Activated naive CD8-positive, alpha-beta T cell treated with anti-CD3 and anti-CD28 coated beads, Interleukin-2, amount 50 U/mL, for 24 hours (primary cell): ENCODE data around the gene HJV.
"Not testable (repeated sequence)": the region's sequence is repeated elsewhere in the genome, so short reads cannot be mapped to it uniquely, and the experiment has no call there.

Source experiments
- ATAC-seq: fragments of 150-1000 bp; cut with Tn5 transposase; one replicate; pipeline ENCODE4 v1.10.0; 2021
- DNase-seq: peaks from one replicate; pipeline ENCODE4 v3.0.0; 2021
- H3K27ac Mint-ChIP-seq: one replicate; pipeline ENCODE4 v1.8.0; 2021; ENCODE audit warnings: mild to moderate bottlenecking, mixed read lengths
- H3K27me3 Mint-ChIP-seq: one replicate; pipeline ENCODE4 v1.8.0; 2021; ENCODE audit warnings: mixed read lengths
- H3K36me3 Mint-ChIP-seq: one replicate; pipeline ENCODE4 v1.8.0; 2021; ENCODE audit warnings: low read depth, mixed read lengths
- H3K4me1 Mint-ChIP-seq: one replicate; pipeline ENCODE4 v1.8.0; 2021; ENCODE audit warnings: mixed read lengths
- H3K4me3 Mint-ChIP-seq: one replicate; pipeline ENCODE4 v1.8.0; 2021; ENCODE audit warnings: mild to moderate bottlenecking, moderate library complexity, mixed read lengths
- H3K9me3 Mint-ChIP-seq: one replicate; pipeline ENCODE4 v1.8.0; 2021; ENCODE audit warnings: mixed read lengths

Gene HJV

DNA sequence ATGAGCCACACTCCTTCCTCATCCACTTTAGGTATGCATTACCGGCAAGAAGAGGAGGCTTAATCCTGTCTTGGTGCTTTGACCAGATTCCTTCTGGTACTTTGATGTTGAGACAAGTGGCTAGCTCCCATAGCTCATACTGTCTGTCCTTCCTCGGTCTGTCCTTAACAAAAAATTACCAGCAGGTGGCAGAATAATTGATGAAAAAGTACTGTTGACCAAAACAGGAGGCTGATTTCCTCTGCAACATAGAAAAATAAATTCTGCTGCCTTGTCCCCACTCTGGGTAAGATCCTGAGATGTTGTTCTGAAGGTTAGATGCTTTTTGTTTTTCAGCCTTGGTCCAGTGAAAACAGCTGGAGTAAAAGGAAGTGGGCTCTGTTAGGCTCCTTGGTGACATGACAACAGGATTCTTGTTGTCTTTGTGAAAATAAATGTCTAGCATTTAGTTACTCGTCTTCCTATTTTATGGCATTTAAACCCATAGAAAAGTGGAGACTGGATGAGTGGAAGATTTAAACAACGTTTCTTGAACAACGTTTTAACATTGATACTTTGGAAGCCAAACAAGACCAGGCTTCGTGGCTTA is 11.2 kb upstream of the HJV start:
- Mint-ChIP-seq H3K4me1 (peaks cover 33% of the 10 kb centered on the region), H3K4me3 (no peak overlapping the region), H3K27ac (no peak overlapping the region), H3K36me3 (peaks cover 5% of the 10 kb centered on the region), H3K27me3 (peaks cover 16% of the 10 kb centered on the region), H3K9me3 (no peaks in the 10 kb centered on the region)
- no peak for DNase-seq
- no peak for ATAC-seq

- H3K36me3 Mint-ChIP-seq: peaks cover 2% of the 10 kb centered on the region
- ATAC-seq: no peak
- H3K9me3 Mint-ChIP-seq: no peaks in the 10 kb centered on the region
- H3K27me3 Mint-ChIP-seq: peaks cover 13% of the 10 kb centered on the region
- no peak overlapping the region for H3K4me3 Mint-ChIP-seq
- no peak overlapping the region for H3K27ac Mint-ChIP-seq
- DNase-seq: no peak
- peaks cover 21% of the 10 kb centered on the region for H3K4me1 Mint-ChIP-seq
Measured at GRCh38 chr1:146031476-146031875, 9.9 kb upstream of the HJV start.

DNA sequence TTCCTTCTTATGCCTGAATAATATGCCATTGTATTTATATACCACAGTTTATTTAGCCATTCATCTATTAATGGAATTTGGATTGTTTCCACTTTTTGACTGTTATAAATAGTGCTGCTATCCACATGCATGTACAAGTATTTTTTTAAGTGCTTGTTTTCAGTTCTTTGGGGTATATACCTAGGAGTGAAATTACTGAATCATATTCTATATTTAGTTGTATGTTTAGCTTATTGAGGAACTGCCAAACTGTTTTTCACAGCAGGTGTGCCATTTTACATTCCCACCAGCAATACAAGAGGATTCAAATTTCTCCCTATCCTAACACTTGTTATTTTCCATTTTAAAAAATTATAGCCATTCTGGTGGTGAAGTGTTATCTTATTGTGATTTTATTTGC is 7.6 kb upstream of the HJV start:
- no peaks in the 10 kb centered on the region for H3K36me3 Mint-ChIP-seq
- peaks cover 4% of the 10 kb centered on the region for H3K4me1 Mint-ChIP-seq
- no peak overlapping the region for H3K27ac Mint-ChIP-seq
- peaks cover 19% of the 10 kb centered on the region for H3K27me3 Mint-ChIP-seq
- ATAC-seq (no peak), DNase-seq (no peak)
- no peaks in the 10 kb centered on the region for H3K9me3 Mint-ChIP-seq
- H3K4me3 Mint-ChIP-seq: no peak overlapping the region

GRCh38 chr1:146026650-146027049 is 5.1 kb upstream of the HJV start:
- not testable (repeated sequence) for H3K27ac Mint-ChIP-seq, H3K36me3 Mint-ChIP-seq, H3K4me1 Mint-ChIP-seq, ATAC-seq, DNase-seq, H3K9me3 Mint-ChIP-seq, H3K4me3 Mint-ChIP-seq
- H3K27me3 Mint-ChIP-seq: peaks cover 24% of the 10 kb centered on the region

GRCh38 chr1:146025787-146026495 is 4.4 kb upstream of the HJV start:
- peaks cover 30% of the 10 kb centered on the region for H3K27me3 Mint-ChIP-seq
- ATAC-seq, H3K9me3 Mint-ChIP-seq: not testable (repeated sequence)

GRCh38 chr1:146022403-146023127 is 1.0 kb upstream of the HJV start:
- H3K4me1 Mint-ChIP-seq: peaks cover 3% of the 10 kb centered on the region
- peaks cover 53% of the 10 kb centered on the region for H3K27me3 Mint-ChIP-seq
- ATAC-seq: no peak
- H3K36me3 Mint-ChIP-seq: no peaks in the 10 kb centered on the region
- no peak overlapping the region for H3K27ac Mint-ChIP-seq
- no peak for DNase-seq
- H3K9me3 Mint-ChIP-seq: no peaks in the 10 kb centered on the region
- no peak overlapping the region for H3K4me3 Mint-ChIP-seq

More at GRCh38 chr1:146025787-146026495, 4.4 kb upstream of the HJV start:
- H3K36me3 Mint-ChIP-seq, DNase-seq, H3K4me1 Mint-ChIP-seq, H3K4me3 Mint-ChIP-seq, H3K27ac Mint-ChIP-seq: not testable (repeated sequence)

DNA sequence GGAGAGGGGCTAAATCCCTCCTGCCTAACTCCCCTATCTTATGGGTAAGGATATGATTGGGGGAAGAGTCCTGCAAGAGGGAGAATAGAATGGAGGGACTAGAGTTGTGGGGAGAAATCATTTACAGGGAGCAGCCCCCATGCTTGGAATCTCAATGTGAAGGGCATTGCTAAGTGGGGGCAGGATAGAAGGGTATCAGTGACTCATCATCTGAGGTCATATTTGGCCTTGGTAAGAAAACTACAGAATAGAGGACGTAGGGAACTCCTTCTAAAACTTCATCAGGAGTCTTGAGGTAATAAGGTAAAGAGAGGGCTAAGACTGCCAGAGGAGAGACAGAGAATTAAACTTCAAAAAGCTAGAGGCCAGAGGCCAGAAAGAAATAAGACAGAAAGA is 487 bp downstream of the HJV start:
- Mint-ChIP-seq H3K27ac (no peak overlapping the region), H3K4me1 (peaks cover 3% of the 10 kb centered on the region), H3K36me3 (no peaks in the 10 kb centered on the region), H3K9me3 (no peaks in the 10 kb centered on the region), H3K4me3 (no peak overlapping the region), H3K27me3 (peaks cover 53% of the 10 kb centered on the region)
- DNase-seq: no peak
- ATAC-seq: no peak

DNA sequence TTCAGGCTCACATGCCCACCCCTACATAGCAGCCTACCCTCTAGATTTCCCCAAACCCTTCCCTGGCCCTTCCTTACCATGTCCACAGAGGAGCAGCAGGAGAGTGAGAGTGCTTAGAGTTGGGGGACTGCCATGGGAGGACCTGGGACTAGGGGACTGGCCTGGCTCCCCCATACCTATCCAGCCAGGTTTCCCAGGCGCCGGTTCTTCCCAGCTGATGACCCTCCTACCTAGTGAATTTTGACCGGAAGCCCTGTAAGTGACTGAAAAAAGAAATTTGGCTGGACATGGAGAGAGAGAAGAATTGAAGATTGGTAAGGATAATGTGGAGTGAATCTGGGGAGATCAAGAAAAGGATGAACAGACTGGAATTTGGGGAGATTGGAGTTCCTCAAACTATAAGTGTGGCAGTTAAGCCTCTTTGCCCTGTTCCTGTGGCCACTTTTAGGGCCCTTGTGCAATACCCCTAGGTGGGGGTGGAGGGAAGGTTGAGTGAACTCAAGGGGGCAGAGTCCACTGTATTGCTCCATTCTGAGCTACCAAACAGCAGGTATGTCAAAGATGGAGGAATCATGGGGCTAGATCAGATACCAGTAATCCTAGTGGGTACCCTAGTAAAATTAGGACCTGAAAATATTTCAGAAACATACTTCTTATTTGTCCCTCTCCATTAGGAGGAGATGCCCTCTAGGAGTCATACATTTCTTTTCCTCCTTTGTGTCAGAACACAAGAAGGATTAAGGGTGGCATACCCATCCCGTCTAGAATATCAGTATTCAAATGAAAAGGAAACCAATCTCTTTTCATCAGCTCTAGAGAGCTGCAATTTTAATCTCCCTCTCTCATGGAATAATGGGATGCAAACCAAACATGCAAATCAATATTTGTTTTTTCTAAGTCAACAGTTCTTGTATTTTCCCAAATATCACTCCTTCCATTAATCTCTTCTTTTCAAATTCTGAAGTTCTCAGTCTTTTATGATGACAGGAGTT is 1.2 kb downstream of the HJV start:
- Mint-ChIP-seq H3K4me1 (peaks cover 3% of the 10 kb centered on the region), H3K27ac (no peak overlapping the region), H3K36me3 (no peaks in the 10 kb centered on the region), H3K27me3 (peaks cover 57% of the 10 kb centered on the region), H3K9me3 (no peaks in the 10 kb centered on the region), H3K4me3 (no peak overlapping the region)
- DNase-seq (no peak), ATAC-seq (no peak)

GRCh38 chr1:146019231-146020057 is 2.1 kb downstream of the HJV start:
- H3K4me3 Mint-ChIP-seq: peak overlapping the region; percentile 30
- no peak for DNase-seq
- ATAC-seq: no peak
- no peak overlapping the region for H3K27ac Mint-ChIP-seq
- peaks cover 51% of the 10 kb centered on the region for H3K27me3 Mint-ChIP-seq
- H3K4me1 Mint-ChIP-seq: peaks cover 3% of the 10 kb centered on the region
- no peaks in the 10 kb centered on the region for H3K36me3 Mint-ChIP-seq
- no peaks in the 10 kb centered on the region for H3K9me3 Mint-ChIP-seq

GRCh38 chr1:146016891-146017290 is 4.6 kb downstream of the HJV start:
- Mint-ChIP-seq H3K9me3 (no peaks in the 10 kb centered on the region), H3K27ac (no peak overlapping the region), H3K36me3 (no peaks in the 10 kb centered on the region), H3K27me3 (peaks cover 41% of the 10 kb centered on the region), H3K4me3 (no peak overlapping the region), H3K4me1 (peaks cover 12% of the 10 kb centered on the region)
- ATAC-seq: no peak
- no peak for DNase-seq

DNA sequence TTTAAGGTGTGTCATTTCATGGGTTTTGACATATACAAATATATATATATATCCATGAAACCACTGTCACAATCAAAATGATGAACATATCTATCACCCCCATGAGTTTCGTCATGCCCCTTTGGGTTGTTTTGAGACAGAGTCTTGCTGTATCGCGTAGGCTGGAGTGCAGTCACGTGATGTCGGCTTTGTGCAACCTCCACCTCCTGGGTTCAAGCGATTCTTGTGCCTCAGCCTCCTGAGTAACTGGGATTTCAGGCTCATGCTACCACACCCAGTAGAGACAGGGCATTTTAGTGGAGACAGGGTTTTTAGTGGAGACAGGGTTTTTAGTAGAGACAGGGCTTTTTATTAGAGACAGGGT is 8.0 kb downstream of the HJV start:
- Mint-ChIP-seq H3K4me1 (peaks cover 9% of the 10 kb centered on the region), H3K4me3 (no peak overlapping the region), H3K27me3 (peaks cover 15% of the 10 kb centered on the region), H3K9me3 (no peaks in the 10 kb centered on the region), H3K27ac (no peak overlapping the region), H3K36me3 (no peaks in the 10 kb centered on the region)
- ATAC-seq (no peak), DNase-seq (no peak)

DNA sequence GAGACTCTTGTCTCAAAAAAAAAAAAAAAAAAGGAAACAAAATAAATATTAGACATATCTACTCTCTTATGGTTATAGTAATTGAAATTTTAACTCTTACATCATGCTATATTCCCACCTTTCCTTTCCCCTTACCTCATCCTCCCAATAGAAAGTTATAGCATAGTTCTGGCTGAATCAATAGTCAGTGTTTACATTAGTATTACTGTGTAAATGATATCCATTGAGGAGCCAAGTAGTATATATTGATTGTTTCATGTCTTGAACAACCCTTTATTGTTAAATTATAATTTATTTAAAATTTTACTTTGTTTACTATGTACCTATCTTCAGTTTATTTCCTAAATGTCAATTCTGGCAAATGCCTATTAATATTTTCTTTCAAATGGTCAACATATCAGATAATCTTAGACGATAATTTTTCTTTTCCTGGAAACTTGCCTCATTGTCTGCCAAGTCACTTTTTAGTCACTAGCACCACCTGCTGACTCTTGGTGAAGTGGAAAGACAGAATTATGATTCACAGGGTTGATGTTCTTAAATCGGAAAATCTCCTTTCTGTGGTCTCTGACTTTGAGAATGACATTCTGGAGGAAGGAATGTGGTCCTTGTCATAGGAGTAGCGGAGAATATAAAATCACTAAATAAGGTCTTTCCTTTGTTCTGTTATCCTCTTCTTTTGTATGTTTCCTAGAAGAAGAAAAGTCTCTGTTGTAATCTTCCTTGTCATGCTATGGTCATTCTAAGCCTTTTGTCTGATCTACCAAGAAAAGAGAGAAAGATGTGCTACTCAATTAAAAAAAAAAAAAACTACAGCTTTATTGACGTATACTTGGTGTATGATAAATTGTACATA is 8.6 kb downstream of the HJV start:
- Mint-ChIP-seq H3K36me3 (no peaks in the 10 kb centered on the region), H3K27ac (peak overlapping the region; percentile 47), H3K4me3 (no peak overlapping the region), H3K9me3 (no peaks in the 10 kb centered on the region), H3K27me3 (peaks cover 9% of the 10 kb centered on the region), H3K4me1 (peaks cover 9% of the 10 kb centered on the region)
- peak; percentile 80 for ATAC-seq
- peak; percentile 59 for DNase-seq

- no peaks in the 10 kb centered on the region for H3K36me3 Mint-ChIP-seq
- H3K27me3 Mint-ChIP-seq: no peaks in the 10 kb centered on the region
- H3K4me3 Mint-ChIP-seq: no peak overlapping the region
- no peaks in the 10 kb centered on the region for H3K9me3 Mint-ChIP-seq
- H3K27ac Mint-ChIP-seq: no peak overlapping the region
- DNase-seq (no peak), ATAC-seq (no peak)
- H3K4me1 Mint-ChIP-seq: peaks cover 30% of the 10 kb centered on the region
Measured at GRCh38 chr1:146010126-146010738, 11.3 kb downstream of the HJV start.
